ENCODE data around the gene IFIT3.

Gene IFIT3

DNA sequence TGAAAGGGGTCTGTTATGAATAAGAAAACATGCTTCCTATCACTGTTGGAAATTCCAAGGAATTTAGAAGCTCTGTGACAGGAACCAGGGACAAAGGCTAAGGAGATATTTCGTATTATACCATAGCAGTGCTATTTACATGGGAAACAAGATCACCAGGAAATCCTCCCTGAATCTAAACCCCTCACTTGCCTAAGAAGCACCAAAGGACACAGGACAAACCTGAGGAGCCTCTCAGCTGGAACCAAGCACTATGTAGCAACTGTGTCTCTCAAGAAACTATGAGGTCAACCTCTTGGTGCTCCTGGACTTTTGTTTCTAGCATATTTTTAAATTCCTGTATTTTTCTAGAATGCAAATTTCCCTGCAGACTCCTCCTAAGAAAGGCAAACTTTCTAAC is 29.3 kb downstream of the IFIT3 start:
- DNase-seq (ENCODE audit: low read depth, low spot score), result no peak

- DNase-seq (ENCODE audit: low read depth, low spot score), result no peak
Observed at GRCh38 chr10:89357975-89358374, 30.2 kb downstream of the IFIT3 start.

- DNase-seq (ENCODE audit: low read depth, low spot score), result no peak
Observed at GRCh38 chr10:89360157-89360556, 32.4 kb downstream of the IFIT3 start.

GRCh38 chr10:89362929-89363328 is 35.1 kb downstream of the IFIT3 start:
- no peak for DNase-seq (ENCODE audit: low read depth, low spot score)

DNA sequence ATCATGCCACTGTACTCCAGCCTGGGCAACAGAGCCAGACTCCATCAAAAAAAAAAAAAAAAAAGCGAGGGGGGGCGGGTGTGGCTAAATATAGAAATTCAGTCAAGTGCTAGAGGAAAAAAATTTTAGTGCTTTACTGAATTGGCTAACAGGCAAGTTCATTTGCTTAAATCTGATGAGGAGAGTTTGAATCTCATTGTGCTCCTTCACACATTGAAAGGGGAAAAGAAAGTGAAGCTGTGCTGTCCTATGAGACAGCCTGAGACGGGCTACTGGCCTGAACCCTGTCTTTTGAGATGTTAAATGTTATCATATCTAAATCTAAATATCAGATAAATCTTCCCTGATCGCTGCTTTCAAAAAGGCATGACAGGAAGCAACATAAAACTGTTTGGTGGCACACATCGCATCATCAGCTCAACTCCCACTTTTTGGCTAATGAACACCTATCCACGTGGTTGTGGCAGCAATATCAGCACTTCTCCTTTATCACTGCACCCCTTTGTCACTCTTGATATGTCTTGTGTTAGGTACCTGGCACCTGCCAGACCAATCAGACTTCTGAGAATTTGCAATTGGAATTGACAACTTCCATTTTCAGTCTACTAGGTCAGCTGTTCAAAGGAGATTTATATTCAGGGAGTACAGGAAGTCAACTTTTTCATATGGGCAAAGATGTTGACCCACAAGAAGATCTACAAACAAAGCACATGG is 36.1 kb downstream of the IFIT3 start:
- no peak for DNase-seq (ENCODE audit: low read depth, low spot score)

GRCh38 chr10:89364531-89364930 is 36.7 kb downstream of the IFIT3 start:
- no peak for DNase-seq (ENCODE audit: low read depth, low spot score)

DNA sequence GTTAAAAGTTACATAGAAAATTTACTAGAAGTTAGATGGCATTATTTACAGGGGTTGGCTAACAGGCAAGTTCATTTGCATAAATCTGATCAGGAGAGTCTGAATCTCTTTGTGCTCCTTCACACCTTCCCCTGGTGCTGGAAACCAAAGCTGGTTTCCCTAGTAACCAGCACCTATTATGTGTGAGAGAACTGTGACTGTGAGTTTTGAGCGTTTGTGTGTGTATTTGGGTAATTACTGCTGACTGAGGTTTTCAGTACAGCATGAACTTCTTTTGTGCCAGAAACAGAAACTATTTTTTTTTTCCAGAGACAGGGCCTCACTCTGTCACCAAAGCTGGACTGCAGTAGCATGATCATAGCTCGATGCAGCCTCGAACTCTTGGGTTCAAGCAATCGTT is 39.7 kb downstream of the IFIT3 start:
- DNase-seq (ENCODE audit: low read depth, low spot score), result no peak

DNA sequence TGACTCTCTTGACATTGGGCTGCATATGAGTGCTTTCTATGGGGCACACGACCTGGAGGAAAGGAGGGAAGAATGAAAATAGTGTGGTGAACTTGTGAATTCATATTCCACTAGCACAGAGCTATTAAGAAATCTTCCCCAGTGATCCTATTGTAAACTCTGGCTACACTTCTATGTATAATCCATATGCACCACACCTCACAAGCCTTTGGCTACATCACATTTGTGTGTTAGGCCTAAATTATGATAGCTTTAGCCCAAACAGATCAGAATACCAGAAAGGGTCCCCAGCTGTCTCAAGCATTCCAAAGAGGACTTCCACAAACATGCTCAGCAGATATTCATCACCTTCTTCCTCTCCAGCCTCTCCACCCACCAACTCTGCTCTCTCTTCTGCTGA is 40.3 kb downstream of the IFIT3 start:
- DNase-seq (ENCODE audit: low read depth, low spot score), result no peak

GRCh38 chr10:89369156-89370105 is 41.6 kb downstream of the IFIT3 start:
- DNase-seq (ENCODE audit: low read depth, low spot score), result no peak

- no peak for DNase-seq (ENCODE audit: low read depth, low spot score)
Observed at GRCh38 chr10:89371079-89371478, 43.3 kb downstream of the IFIT3 start.

DNA sequence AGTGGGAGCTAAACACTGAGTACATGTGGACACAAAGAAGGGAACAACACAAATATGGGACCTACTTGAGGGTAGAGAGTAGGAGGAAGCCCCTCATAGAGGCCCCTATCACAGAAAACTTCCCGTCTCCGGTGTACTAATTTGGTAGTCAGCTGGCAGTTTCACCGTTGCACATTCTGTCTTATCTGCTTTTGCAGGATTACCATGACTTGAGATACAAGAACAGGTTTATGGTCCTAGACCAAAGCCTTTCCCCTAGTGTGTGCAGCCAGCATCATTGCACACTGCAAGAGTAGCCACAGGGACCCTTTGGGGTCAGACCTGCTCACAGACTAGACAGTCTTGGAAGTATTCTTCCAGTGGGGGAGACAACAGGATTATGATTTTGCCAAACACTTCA is 44.2 kb downstream of the IFIT3 start:
- no peak for DNase-seq (ENCODE audit: low read depth, low spot score)

DNA sequence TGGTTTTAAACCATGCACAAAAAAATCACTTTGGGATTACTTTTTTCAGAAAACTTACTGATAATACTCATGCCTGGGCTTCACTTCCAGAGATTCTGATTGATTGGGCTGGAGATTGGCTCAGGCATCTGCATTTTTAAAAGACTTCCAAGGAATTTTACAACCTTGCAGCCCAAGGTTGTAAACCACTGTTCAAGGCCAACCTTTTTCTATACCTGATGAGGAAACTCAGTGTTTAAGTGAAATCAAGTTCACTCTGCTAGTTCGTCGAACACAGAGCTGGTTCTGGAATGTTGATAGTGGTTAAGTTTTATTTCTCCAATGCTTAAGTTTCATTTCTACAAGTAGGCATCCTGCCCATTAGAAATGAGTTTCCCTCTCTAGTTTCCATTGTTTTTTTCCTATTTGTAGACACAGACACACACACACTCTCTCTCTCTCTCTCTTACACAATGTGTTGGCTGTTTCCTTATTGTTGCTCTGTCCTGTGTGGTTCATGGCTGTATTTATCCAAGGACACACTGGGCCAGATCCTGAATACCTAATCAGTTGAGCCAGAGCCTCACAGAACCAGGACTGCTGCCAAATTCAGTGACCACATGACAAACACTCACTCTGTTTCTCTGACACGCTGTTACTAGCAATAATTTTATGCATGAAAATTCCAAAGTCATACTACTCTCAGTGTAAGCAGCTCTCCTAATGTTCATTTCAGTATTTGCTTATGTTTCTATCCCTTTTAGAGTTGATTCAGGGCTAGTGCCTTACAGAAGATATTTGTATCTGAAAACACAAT is 46.3 kb downstream of the IFIT3 start:
- no peak for DNase-seq (ENCODE audit: low read depth, low spot score)

DNA sequence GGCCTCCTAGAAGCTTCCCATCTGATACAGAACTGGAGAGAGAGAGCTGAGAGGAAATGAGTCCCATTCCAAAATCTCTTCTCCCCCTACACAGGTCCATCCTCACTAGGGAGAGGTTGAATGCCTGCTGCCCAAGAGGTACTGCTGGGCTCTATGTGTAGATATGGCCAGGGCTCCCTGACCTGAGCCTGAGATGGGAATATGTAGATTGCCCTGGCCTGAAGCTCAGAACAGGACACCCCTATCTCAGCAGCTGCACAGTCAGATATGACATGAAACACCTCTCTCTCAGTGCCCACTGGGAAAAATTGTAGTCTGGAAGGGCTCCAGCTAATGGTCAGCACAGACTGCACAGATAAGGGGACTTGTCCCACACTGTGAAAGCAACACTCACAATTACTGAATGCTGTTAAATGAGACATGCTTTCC is 46.9 kb downstream of the IFIT3 start:
- no peak for DNase-seq (ENCODE audit: low read depth, low spot score)

DNA sequence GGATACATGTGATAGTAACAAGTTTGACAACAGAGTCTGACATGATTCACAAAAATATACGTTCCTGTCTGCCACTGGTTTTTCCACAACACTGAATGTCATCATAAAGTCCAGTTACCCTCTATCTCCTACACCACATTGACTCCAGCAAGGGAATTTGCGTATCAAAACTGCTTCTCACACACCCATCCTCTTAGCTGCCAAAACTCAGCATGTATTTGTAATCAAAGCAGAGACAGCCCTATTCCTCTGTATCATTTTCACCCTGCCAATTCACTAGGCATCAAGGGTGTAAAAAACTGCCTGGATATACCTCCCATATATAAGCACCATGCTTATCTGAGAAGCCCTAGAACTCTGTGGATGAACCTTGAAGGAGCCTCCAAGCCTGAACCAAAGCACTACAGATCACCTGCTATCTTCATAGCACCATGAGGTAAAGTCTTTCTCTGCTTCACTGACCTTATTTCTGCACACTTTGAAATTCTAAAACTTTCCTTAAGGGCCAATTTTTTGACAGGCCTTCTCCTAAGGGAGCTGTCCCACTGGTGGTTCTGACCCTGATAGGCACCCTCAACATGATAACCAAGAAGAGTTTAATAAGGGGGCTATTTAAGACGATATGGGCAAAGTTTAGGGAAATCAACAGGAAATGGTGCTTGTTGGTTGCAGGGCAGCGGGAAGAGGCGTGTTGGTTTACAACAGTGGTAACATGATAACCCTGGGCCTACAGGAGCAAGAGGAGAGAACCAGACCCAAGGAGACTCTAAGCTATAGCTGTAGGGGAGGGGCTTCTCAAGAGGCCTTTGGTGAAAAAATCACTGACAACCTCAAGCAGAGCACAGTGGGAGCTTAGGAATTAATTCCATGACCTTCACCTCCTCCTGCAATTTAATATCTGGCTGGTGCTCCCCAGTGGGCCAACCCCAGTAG is 50.2 kb downstream of the IFIT3 start, which contains the start of gene IFIT1B:
Gene IFIT1B, plus strand, starts transcription at position 352 of the 933 bp plus-strand sequence. Its CDS starts 80 bp downstream, at position 432.
- no peak for DNase-seq (ENCODE audit: low read depth, low spot score)

DNA sequence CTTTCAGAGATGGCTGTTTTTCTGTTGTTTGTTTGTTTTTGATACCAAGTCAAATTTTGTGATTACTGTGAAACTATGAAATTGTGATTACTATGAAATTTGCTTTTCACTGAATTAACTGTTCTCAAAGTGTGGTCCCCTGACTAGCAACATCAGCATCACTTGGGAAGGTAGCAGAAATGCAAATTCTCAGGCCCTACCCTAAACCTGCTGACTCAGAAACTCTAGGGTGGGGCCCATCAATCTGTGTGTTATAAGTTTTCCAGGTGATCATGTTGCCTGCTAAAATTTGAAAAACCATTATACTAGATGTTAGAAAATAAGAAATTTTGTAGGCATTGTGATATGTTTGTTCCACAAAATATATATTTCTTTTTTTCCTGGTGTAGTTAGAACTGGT is 51.3 kb downstream of the IFIT3 start:
- no peak for DNase-seq (ENCODE audit: low read depth, low spot score)

GRCh38 chr10:89382757-89383156 is 55.0 kb downstream of the IFIT3 start:
- DNase-seq (ENCODE audit: low read depth, low spot score), result no peak

- DNase-seq (ENCODE audit: low read depth, low spot score), result no peak
Observed at GRCh38 chr10:89384474-89385340, 56.9 kb downstream of the IFIT3 start.

- no peak for DNase-seq (ENCODE audit: low read depth, low spot score)
Observed at GRCh38 chr10:89388806-89389205, 61.0 kb downstream of the IFIT3 start.

- no peak for DNase-seq (ENCODE audit: low read depth, low spot score)
Observed at GRCh38 chr10:89389254-89389653, 61.5 kb downstream of the IFIT3 start.
